Measurements from ENCODE around the gene WDR44. TPM values are rescaled to one million over a fixed set of nuclear protein-coding genes. Genes with fewer than 3 reads are reported as not detected.

WDR44 gene
- total and polyA plus RNA-seq, 10 of the 15 experiments (the other 5 are each of a cell fraction or from before 2014, with no cell fraction given), result 3.4 to 14.0 (median 11.6) TPM

DNA sequence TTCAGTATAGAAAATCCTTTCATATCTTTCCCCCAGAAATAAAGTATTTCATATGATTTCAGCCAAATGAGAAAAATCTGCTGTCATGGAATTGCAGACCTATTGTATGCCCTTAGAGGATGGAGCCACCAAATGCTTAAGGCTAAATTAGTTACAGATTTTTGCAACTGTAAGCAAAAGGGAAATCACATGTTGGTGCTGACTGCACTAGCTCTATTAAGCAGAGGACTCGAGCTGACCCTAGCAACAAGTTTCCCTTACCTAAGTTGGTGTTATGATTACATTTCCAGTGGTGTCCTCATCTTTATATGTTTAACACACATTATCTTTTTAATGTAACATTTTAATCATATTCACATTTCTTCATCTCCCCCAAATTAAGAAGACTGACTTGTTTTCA is 91.4 kb downstream of the WDR44 start:
- H3K9me3 ChIP-seq (replicated peaks; ENCODE audit: control insufficient read depth, insufficient read depth, low read length), result no peaks in the 10 kb centered on the region
- H3K4me3 ChIP-seq, result no peak overlapping the region
- CTCF ChIA-PET, result interaction anchor here (1.8 kb wide), 1 partner anchor 165 kb away, joined by 5 read pairs; no protein-coding TSS in a partner anchor
- 60% methylated on average over 1 of the region's 1 CpG for WGBS (ENCODE audit: insufficient coverage, insufficient replicate concordance, low lambda C conversion rate, missing lambda C conversion rate)
- no peaks in the 10 kb centered on the region for H3K79me2 ChIP-seq (ENCODE audit: control insufficient read depth, insufficient read depth, low read length)
- intact Hi-C loops (cut with micrococcal nuclease; ENCODE audit: unreplicated experiment) (no loop called here), in situ Hi-C loops (cut with MboI) (no loop called here)
- H3K4me1 ChIP-seq (ENCODE audit: control insufficient read depth, insufficient read depth, low read length), result no peaks in the 10 kb centered on the region
- no peak overlapping the region for H3K27ac ChIP-seq (ENCODE audit: control insufficient read depth, insufficient read depth)
- no peak overlapping the region for H3K4me2 ChIP-seq (ENCODE audit: control insufficient read depth, insufficient read depth)
- no peak overlapping the region for H2AFZ ChIP-seq (ENCODE audit: control insufficient read depth, low read depth, low read length)
- H3K27me3 ChIP-seq (replicated peaks in 1 of 2; ENCODE audit: control insufficient read depth in 2 of 2, insufficient read depth in 2 of 2, low read length in 1 of 2), result no peaks in the 10 kb centered on the region
- no peak overlapping the region for H3K9ac ChIP-seq (ENCODE audit: control insufficient read depth, insufficient read depth, low read length)
- RAD21 ChIA-PET (ENCODE audit: unreplicated experiment), result no interaction called here
- no peak for FAIRE-seq
- no peaks in the 10 kb centered on the region; a peak in 2 of 4 replicates for H3K36me3 ChIP-seq (ENCODE audit: control insufficient read depth in 2 of 2, insufficient read depth in 2 of 2, low read length in 1 of 2)
- SMC1A ChIA-PET (ENCODE audit: uncharacterized antibody, unreplicated experiment), result no interaction called here
- ATAC-seq, result no peak
- POLR2A ChIA-PET, result no interaction called here
- H4K20me1 ChIP-seq (ENCODE audit: control insufficient read depth, insufficient read depth), result no peaks in the 10 kb centered on the region
- DNase-seq (ENCODE audit: low read depth, low spot score), result no peak
- BruUV-seq (replicated peaks), result no TSS peak
- no peak for TF ChIP-seq CHD2 (IDR thresholded peaks at IDR 0.05; ENCODE audit: borderline replicate concordance, low read depth, low read length)
- TF ChIP-seq, protein P1, sequence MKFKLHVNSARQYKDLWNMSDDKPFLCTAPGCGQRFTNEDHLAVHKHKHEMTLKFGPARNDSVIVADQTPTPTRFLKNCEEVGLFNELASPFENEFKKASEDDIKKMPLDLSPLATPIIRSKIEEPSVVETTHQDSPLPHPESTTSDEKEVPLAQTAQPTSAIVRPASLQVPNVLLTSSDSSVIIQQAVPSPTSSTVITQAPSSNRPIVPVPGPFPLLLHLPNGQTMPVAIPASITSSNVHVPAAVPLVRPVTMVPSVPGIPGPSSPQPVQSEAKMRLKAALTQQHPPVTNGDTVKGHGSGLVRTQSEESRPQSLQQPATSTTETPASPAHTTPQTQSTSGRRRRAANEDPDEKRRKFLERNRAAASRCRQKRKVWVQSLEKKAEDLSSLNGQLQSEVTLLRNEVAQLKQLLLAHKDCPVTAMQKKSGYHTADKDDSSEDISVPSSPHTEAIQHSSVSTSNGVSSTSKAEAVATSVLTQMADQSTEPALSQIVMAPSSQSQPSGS (IDR thresholded peaks at IDR 0.05; ENCODE audit: low read length), result no peak
- TF ChIP-seq EED (IDR thresholded peaks at IDR 0.05; ENCODE audit: low read depth), result no peak
- TF ChIP-seq NR2F1 (conservative IDR thresholded peaks at IDR 0.05), result no peak
- TF ChIP-seq, protein P2, sequence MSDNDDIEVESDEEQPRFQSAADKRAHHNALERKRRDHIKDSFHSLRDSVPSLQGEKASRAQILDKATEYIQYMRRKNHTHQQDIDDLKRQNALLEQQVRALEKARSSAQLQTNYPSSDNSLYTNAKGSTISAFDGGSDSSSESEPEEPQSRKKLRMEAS (IDR thresholded peaks at IDR 0.05; ENCODE audit: low read depth, low read length), result no peak
- no peak for TF ChIP-seq NRF1 (conservative IDR thresholded peaks at IDR 0.05; ENCODE audit: low read depth, low read length)
- TF ChIP-seq POLR2AphosphoS5 (IDR thresholded peaks at IDR 0.05; ENCODE audit: low read length), result no peak
- TF ChIP-seq SUZ12 (IDR thresholded peaks at IDR 0.05; ENCODE audit: unreplicated experiment), result no peak
- TF ChIP-seq NBN (IDR thresholded peaks at IDR 0.05), result no peak
- no peak for TF ChIP-seq SUPT20H (IDR thresholded peaks at IDR 0.05; ENCODE audit: borderline replicate concordance, control insufficient read depth, low read depth, low read length)
- TF ChIP-seq POLR2AphosphoS2 (IDR thresholded peaks at IDR 0.05; ENCODE audit: low read depth, low read length), result no peak
- TF ChIP-seq MEF2A (IDR thresholded peaks at IDR 0.05; ENCODE audit: insufficient read depth, low read depth, low read length), result no peak
- TF ChIP-seq IKZF2 (IDR thresholded peaks at IDR 0.05), result no peak
- TF ChIP-seq, protein P3, sequence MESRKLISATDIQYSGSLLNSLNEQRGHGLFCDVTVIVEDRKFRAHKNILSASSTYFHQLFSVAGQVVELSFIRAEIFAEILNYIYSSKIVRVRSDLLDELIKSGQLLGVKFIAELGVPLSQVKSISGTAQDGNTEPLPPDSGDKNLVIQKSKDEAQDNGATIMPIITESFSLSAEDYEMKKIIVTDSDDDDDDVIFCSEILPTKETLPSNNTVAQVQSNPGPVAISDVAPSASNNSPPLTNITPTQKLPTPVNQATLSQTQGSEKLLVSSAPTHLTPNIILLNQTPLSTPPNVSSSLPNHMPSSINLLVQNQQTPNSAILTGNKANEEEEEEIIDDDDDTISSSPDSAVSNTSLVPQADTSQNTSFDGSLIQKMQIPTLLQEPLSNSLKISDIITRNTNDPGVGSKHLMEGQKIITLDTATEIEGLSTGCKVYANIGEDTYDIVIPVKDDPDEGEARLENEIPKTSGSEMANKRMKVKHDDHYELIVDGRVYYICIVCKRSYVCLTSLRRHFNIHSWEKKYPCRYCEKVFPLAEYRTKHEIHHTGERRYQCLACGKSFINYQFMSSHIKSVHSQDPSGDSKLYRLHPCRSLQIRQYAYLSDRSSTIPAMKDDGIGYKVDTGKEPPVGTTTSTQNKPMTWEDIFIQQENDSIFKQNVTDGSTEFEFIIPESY (IDR thresholded peaks at IDR 0.05), result no peak
- no peak for TF ChIP-seq IKZF1 (conservative IDR thresholded peaks at IDR 0.05)
- TF ChIP-seq, protein P4, sequence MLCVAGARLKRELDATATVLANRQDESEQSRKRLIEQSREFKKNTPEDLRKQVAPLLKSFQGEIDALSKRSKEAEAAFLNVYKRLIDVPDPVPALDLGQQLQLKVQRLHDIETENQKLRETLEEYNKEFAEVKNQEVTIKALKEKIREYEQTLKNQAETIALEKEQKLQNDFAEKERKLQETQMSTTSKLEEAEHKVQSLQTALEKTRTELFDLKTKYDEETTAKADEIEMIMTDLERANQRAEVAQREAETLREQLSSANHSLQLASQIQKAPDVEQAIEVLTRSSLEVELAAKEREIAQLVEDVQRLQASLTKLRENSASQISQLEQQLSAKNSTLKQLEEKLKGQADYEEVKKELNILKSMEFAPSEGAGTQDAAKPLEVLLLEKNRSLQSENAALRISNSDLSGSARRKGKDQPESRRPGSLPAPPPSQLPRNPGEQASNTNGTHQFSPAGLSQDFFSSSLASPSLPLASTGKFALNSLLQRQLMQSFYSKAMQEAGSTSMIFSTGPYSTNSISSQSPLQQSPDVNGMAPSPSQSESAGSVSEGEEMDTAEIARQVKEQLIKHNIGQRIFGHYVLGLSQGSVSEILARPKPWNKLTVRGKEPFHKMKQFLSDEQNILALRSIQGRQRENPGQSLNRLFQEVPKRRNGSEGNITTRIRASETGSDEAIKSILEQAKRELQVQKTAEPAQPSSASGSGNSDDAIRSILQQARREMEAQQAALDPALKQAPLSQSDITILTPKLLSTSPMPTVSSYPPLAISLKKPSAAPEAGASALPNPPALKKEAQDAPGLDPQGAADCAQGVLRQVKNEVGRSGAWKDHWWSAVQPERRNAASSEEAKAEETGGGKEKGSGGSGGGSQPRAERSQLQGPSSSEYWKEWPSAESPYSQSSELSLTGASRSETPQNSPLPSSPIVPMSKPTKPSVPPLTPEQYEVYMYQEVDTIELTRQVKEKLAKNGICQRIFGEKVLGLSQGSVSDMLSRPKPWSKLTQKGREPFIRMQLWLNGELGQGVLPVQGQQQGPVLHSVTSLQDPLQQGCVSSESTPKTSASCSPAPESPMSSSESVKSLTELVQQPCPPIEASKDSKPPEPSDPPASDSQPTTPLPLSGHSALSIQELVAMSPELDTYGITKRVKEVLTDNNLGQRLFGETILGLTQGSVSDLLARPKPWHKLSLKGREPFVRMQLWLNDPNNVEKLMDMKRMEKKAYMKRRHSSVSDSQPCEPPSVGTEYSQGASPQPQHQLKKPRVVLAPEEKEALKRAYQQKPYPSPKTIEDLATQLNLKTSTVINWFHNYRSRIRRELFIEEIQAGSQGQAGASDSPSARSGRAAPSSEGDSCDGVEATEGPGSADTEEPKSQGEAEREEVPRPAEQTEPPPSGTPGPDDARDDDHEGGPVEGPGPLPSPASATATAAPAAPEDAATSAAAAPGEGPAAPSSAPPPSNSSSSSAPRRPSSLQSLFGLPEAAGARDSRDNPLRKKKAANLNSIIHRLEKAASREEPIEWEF (IDR thresholded peaks at IDR 0.05; ENCODE audit: insufficient replicate concordance, low read depth, low read length), result no peak

All from GM12878 (cell line).